Esophagus squamous epithelium (tissue), 5 donors: Measurements from ENCODE around the gene SNX24. TPM values are rescaled to one million over a fixed set of nuclear protein-coding genes. Genes with fewer than 3 reads are reported as not detected.
"Not testable (repeated sequence)": the region's sequence is repeated elsewhere in the genome, so short reads cannot be mapped to it uniquely, and the experiment has no call there.

Experiments
- DNase-seq: peaks from one replicate; lab custom pipeline; 2025; lab: John Stamatoyannopoulos, UW
- H3K27ac ChIP-seq, 4 donors: fragments of 200-600 bp; sonication (generic); one replicate each; pipeline ENCODE4 v1.5.1; 2016 to 2019; ENCODE audit warnings: mild to moderate bottlenecking in 1 of 4
- H3K27me3 ChIP-seq, 4 donors: fragments of 200-600 bp; sonication (generic); 1 replicate in 3 of 4; 2 replicates in 1 of 4; pipeline versions ENCODE4 v1.5.1 to v1.6.0; 2017 to 2021; ENCODE audit warnings: antibody characterized with exemption in 1 of 4
- H3K36me3 ChIP-seq, 3 donors: fragments of 200-600 bp; sonication (generic); one replicate each; pipeline ENCODE4 v1.5.1; 2016 to 2019
- H3K4me1 ChIP-seq, 3 donors: fragments of 200-600 bp; sonication (generic); one replicate each; pipeline ENCODE4 v1.5.1; 2017 to 2019
- H3K4me3 ChIP-seq, 4 donors: fragments of 200-600 bp; sonication (generic); 1 replicate in 3 of 4; 2 replicates in 1 of 4; pipeline ENCODE4 v1.5.1; 2016 to 2019; ENCODE audit warnings: mild to moderate bottlenecking in 2 of 4, moderate library complexity in 1 of 4
- H3K9me3 ChIP-seq, 3 donors: fragments of 200-600 bp; sonication (generic); one replicate each; pipeline ENCODE4 v1.5.1; 2016 to 2019
- POLR2A ChIP-seq, 4 donors: fragments of 450-650 bp; IDR thresholded peaks; one replicate each; pipeline ENCODE4 v1.6.1; 2017; ENCODE audit warnings: antibody characterized with exemption in 4 of 4, mild to moderate bottlenecking in 4 of 4, moderate library complexity in 3 of 4
- WGBS, 2 donors: methylation state at CpG; one replicate each; pipeline ENCODE4 v1.1.5; 2018; 5-methylcytosine and 5-hydroxymethylcytosine counted together
- intact Hi-C: fragments of 100-400 bp; cut with DNase I; formaldehyde crosslinking; loops from one replicate; pipeline ENCODE4 v1.15.0; 2022
- total RNA-seq, 4 donors: library from RNA; depleted of rRNA; stranded (reverse); fragments of >200 nt; gene quantifications; one replicate each; pipeline ENCODE4 v1.1.0, GENCODE V29; 2016
- TF ChIP-seq, protein P1 (sequence below), 6 experiments: fragments of 450-650 bp in 4 of 6; fragments of 200-600 bp in 2 of 6; sonication (generic) in 2 of 6; IDR thresholded peaks; one replicate each; pipeline ENCODE4 v1.5.1; 2016 to 2019; ENCODE audit warnings: antibody characterized with exemption in 6 of 6, mild to moderate bottlenecking in 4 of 6, moderate library complexity in 4 of 6
- donor health status: DM: yes; HTN: yes; CAD: no.

The SNX24 gene
- total RNA-seq, 4 donors from 2014 or later, result 24.4 to 35.3 (median 28.6) TPM

DNA sequence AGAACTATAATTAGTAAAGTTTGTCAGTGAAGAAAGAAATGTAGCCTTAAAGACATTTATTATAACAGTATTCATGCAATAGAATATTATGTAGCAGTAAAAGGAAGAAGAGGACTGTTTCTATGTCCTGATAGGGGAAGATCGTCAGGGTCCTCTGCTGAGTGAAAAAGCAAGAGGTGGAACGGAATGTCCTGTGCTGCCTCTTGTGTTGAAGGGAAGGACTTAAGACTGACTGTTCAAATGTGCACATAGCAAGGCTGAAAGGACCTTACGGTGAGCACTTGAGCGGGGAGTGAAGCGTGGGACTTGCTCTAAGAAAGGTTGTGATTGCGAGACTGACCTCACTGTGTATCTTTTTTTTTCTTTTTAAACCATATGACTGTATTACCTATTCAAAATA is 63.2 kb downstream of the SNX24 start:
- intact Hi-C loops, result no loop called here
- WGBS, 2 donors, result 94 to 95% methylated on average over 6 of the region's 6 CpGs
- no peak for DNase-seq

DNA sequence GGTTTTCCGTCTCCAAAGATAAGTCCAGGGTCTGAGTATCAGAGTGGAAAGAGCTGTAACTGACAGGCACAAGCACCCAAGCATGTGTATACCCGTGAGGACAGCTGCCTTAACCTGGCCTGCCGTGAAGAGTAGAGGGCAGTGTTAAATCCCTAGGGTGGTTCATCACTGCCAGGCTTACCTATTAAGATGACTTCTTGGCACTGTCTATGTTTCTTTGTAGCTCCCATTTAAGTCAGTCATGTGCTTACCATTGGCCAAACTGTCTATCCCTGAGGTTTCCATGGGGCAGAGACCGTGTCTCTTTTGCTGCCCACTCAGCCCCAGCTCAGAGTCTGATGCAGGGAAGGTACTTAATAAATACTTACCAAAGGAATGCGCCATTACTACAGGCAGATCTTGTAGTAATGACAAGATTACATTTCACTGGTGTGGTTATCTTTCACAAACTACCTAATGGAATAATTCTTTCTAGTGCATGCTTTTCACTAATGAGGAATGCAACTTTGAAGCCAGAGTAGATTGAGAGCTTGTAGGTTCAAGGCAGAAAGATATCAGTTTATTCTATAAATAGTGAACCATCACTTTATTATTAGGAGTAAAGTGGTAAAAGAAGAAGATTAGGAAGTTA is 64.2 kb downstream of the SNX24 start:
- intact Hi-C loops, result no loop called here
- Histone ChIP-seq H3K36me3 (no peaks in the 10 kb centered on the region), H3K27me3 (no peaks in the 10 kb centered on the region), H3K4me3 (no peak overlapping the region), H3K27ac (no peak overlapping the region), H3K9me3 (no peaks in the 10 kb centered on the region), H3K4me1 (peaks cover 0 to 3% (median 0%) of the 10 kb centered on the region in 3 donors)
- DNase-seq, result no peak
- TF ChIP-seq, protein P1, sequence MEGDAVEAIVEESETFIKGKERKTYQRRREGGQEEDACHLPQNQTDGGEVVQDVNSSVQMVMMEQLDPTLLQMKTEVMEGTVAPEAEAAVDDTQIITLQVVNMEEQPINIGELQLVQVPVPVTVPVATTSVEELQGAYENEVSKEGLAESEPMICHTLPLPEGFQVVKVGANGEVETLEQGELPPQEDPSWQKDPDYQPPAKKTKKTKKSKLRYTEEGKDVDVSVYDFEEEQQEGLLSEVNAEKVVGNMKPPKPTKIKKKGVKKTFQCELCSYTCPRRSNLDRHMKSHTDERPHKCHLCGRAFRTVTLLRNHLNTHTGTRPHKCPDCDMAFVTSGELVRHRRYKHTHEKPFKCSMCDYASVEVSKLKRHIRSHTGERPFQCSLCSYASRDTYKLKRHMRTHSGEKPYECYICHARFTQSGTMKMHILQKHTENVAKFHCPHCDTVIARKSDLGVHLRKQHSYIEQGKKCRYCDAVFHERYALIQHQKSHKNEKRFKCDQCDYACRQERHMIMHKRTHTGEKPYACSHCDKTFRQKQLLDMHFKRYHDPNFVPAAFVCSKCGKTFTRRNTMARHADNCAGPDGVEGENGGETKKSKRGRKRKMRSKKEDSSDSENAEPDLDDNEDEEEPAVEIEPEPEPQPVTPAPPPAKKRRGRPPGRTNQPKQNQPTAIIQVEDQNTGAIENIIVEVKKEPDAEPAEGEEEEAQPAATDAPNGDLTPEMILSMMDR (IDR thresholded peaks at IDR 0.05), result no peak
- no peak for TF ChIP-seq POLR2A (IDR thresholded peaks at IDR 0.05)
- 80 to 87% methylated on average over 5 of the region's 5 CpGs for WGBS, 2 donors

More for the DNA sequence above, 63.2 kb downstream of the SNX24 start:
- Histone ChIP-seq H3K9me3 (no peaks in the 10 kb centered on the region), H3K27me3 (no peaks in the 10 kb centered on the region), H3K4me3 (no peak overlapping the region), H3K36me3 (no peaks in the 10 kb centered on the region), H3K4me1 (peaks cover 0 to 3% (median 0%) of the 10 kb centered on the region in 3 donors), H3K27ac (no peak overlapping the region)
- TF ChIP-seq, protein P1 (IDR thresholded peaks at IDR 0.05), result no peak
- no peak for TF ChIP-seq POLR2A (IDR thresholded peaks at IDR 0.05)

DNA sequence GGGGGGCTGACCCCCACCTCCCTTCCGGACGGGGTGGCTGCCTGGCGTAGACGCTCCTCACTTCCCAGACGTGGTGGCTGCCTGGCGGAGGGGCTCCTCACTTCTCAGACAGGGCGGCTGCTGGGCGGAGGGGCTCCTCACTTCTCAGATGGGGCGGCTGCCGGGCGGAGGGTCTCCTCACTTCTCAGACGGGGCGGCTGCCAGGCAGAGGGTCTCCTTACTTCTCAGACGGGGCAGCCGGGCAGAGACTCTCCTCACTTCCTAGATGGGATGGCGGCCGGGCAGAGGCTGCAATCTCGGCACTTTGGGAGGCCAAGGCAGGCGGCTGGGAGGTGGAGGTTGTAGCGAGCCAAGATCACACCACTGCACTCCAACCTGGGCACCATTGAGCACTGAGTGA is 68.0 kb downstream of the SNX24 start:
- not testable (repeated sequence) for H3K4me3 ChIP-seq, DNase-seq
- no CpG with 5 or more reads among the region's 20 CpGs for WGBS, 2 donors

DNA sequence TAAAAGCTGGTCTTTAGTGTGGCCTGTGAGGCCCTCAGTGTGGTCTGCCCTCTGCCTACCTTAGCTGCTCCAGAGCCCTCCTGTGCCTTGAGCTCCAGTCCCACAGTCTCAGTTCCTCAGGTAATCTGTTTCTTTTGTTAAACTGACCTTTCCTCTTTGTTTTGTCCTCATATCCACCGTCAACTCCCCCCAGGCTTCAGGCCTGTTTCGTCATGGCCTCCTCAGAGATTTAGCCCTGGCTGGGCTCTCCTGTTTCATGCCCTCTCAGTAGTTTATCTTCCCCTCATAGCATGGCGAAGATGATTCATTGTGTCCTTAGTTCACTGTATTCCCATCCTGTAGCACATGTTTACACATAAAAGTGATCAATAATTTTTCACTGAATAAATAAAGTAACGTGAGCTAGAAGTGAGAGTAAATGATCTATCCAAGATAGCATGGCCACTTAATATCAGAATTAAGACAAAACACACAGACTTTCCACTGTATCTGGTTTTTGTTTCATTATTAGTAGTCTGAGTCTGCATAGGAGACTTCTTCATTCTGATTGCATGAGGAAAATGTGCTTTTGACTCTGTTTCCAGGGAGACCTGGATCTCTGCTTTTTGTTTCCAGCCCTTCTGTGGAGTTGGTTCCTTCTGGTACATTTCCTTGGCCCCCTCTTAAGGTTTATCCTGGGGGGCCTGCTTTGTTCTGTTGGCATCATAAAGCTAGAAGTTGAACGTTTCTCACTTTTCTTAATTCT is 70.5 kb downstream of the SNX24 start:
- WGBS, 2 donors, result 59 to 77% methylated on average over 5 of the region's 5 CpGs
- no peaks in the 10 kb centered on the region for H3K9me3 ChIP-seq
- H3K4me1 ChIP-seq, result no peaks in the 10 kb centered on the region
- no peak for DNase-seq
- intact Hi-C loops, result no loop called here
- no peak overlapping the region for H3K27ac ChIP-seq
- no peaks in the 10 kb centered on the region for H3K36me3 ChIP-seq
- no peak overlapping the region for H3K4me3 ChIP-seq
- TF ChIP-seq POLR2A (IDR thresholded peaks at IDR 0.05), result no peak
- TF ChIP-seq, protein P1 (IDR thresholded peaks at IDR 0.05), result no peak
- H3K27me3 ChIP-seq, result no peaks in the 10 kb centered on the region

More for the DNA sequence above, 68.0 kb downstream of the SNX24 start:
- intact Hi-C loops, H3K36me3 ChIP-seq, H3K9me3 ChIP-seq, H3K27me3 ChIP-seq, H3K4me1 ChIP-seq, H3K27ac ChIP-seq: not testable (repeated sequence)

DNA sequence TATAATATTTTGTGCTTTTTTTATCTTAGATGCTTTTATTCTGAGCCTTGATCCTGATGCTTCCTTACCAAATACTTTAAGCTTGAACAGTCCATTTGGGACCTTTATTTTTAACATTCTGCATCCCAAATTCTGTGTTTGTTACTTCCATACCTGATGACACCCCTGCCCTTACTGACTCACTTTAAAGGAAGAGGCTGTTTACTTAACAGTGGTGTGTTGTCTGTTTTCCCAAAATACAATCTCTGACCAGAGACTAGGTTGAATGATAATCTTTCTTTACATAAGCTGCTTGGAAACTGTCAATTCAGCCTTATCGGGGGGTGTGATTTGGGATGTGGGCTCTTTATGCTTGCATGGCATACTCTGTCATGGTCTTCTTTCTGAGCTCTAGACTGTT is 71.1 kb downstream of the SNX24 start:
- no peaks in the 10 kb centered on the region for H3K9me3 ChIP-seq
- no peak overlapping the region for H3K27ac ChIP-seq
- intact Hi-C loops, result no loop called here
- H3K27me3 ChIP-seq, result no peaks in the 10 kb centered on the region
- TF ChIP-seq POLR2A (IDR thresholded peaks at IDR 0.05), result no peak
- TF ChIP-seq, protein P1 (IDR thresholded peaks at IDR 0.05), result no peak
- 100% methylated on average over 1 of the region's 1 CpG for WGBS, 2 donors
- no peaks in the 10 kb centered on the region for H3K4me1 ChIP-seq
- H3K4me3 ChIP-seq, result no peak overlapping the region
- no peaks in the 10 kb centered on the region for H3K36me3 ChIP-seq
- no peak for DNase-seq
